Measurements from ENCODE around the gene S100A8.
A peak's percentile ranks its signal among the peaks of the same experiment; 100 is the strongest.

GRCh38 chr1:153393926-153394325, 3.1 kb upstream of the S100A8 start:
- TF ChIP-seq CTCF (IDR thresholded peaks at IDR 0.05; ENCODE audit: low read depth, low read length) (peak; percentile 29), POLR2A (IDR thresholded peaks at IDR 0.05; ENCODE audit: extremely low read depth, insufficient read length) (no peak), MAX (IDR thresholded peaks at IDR 0.05; ENCODE audit: low read depth, low read length) (no peak), MYC (IDR thresholded peaks at IDR 0.05; ENCODE audit: low read depth, low read length) (no peak)

Measured in NB4 (cell line).